Neutrophil (primary cell): ENCODE results near the gene RAB36.

Source experiments
- H3K27ac ChIP-seq: fragments of 200-600 bp; sonication (generic); 2 replicates; pipeline ENCODE4 v1.5.1; 2016; ENCODE audit warnings: mild to moderate bottlenecking, moderate library complexity
- H3K27me3 ChIP-seq: fragments of 200-600 bp; sonication (generic); 2 replicates; pipeline ENCODE4 v1.6.0; 2016; ENCODE audit warnings: mild to moderate bottlenecking
- H3K36me3 ChIP-seq: fragments of 200-600 bp; sonication (generic); 2 replicates; pipeline ENCODE4 v1.5.1; 2017
- H3K4me1 ChIP-seq, 2 experiments: fragments of 200-600 bp in 1 of 2; sonication (generic) in 1 of 2; 1 replicate in 1 of 2; 2 replicates in 1 of 2; pipeline versions ENCODE4 v1.5.1 to v1.6.1; 2013 to 2016; ENCODE audit warnings: low read depth in 1 of 2, low read length in 1 of 2, mild to moderate bottlenecking in 1 of 2, moderate library complexity in 1 of 2; ENCODE audit not compliant: control insufficient read depth in 1 of 2, insufficient read depth in 1 of 2
- H3K4me3 ChIP-seq, 2 experiments: fragments of 200-600 bp in 1 of 2; sonication (generic) in 1 of 2; 1 replicate in 1 of 2; 2 replicates in 1 of 2; pipeline ENCODE4 v1.5.1; 2013 to 2016; ENCODE audit warnings: low read depth in 1 of 2, low read length in 1 of 2, mild to moderate bottlenecking in 1 of 2, moderate library complexity in 1 of 2
- H3K9me3 ChIP-seq: fragments of 200-600 bp; sonication (generic); 2 replicates; pipeline ENCODE4 v1.5.1; 2016
- TF ChIP-seq, protein P1 (sequence below): fragments of 200-600 bp; sonication (generic); IDR thresholded peaks from 2 replicates; pipeline ENCODE4 v1.5.1; 2016; ENCODE audit warnings: antibody characterized with exemption

The RAB36 gene

DNA sequence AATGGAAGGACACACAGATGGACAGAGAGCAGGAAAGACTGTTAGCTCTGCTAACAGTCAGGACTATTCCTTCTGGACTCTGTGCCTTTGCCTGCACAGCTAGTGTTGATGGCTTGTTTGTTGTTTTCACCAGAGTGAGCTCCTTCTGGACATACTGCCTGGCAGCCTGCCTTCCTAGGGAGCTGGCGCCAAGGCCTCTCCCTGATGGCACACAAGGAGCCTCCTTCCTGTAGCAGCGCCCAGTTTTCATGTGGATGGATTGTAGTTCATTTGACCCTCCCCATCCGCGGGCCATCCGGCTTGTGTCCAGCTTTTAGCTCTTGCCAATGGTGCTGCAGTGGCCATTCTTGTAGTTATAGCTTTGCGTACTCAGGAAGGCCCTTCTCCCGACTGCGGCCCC, 18.4 kb downstream of the RAB36 start:
- H3K4me3 ChIP-seq, result no peak overlapping the region
- TF ChIP-seq, protein P1, sequence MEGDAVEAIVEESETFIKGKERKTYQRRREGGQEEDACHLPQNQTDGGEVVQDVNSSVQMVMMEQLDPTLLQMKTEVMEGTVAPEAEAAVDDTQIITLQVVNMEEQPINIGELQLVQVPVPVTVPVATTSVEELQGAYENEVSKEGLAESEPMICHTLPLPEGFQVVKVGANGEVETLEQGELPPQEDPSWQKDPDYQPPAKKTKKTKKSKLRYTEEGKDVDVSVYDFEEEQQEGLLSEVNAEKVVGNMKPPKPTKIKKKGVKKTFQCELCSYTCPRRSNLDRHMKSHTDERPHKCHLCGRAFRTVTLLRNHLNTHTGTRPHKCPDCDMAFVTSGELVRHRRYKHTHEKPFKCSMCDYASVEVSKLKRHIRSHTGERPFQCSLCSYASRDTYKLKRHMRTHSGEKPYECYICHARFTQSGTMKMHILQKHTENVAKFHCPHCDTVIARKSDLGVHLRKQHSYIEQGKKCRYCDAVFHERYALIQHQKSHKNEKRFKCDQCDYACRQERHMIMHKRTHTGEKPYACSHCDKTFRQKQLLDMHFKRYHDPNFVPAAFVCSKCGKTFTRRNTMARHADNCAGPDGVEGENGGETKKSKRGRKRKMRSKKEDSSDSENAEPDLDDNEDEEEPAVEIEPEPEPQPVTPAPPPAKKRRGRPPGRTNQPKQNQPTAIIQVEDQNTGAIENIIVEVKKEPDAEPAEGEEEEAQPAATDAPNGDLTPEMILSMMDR, result no peak
- peaks cover 10 to 12% of the 10 kb centered on the region in 2 experiments for H3K4me1 ChIP-seq
- no peaks in the 10 kb centered on the region for H3K36me3 ChIP-seq
- H3K27ac ChIP-seq, result no peak overlapping the region
- no peaks in the 10 kb centered on the region for H3K27me3 ChIP-seq
- no peaks in the 10 kb centered on the region for H3K9me3 ChIP-seq

DNA sequence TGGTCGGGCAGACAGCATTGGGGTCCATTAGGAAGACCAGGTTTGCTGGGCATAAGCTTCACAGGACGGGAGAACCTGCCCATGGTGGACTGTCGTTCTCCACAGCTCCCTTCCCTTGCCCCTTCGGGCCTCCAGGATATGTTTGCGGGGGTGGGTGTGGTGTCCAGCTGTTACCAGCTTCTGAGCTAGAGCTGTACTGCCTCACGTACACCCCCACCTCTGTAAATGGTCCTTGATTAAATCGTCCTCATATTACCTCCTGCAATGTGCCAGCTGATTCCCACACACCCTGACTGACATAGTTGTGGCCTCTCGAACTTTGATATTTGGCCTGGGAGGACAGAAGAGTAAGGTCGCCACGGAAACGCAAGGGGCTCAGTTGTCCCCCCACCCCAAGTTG, 18.8 kb downstream of the RAB36 start:
- Histone ChIP-seq H3K4me1 (peaks cover 5 to 7% of the 10 kb centered on the region in 2 experiments), H3K36me3 (no peaks in the 10 kb centered on the region), H3K4me3 (no peak overlapping the region), H3K27ac (no peak overlapping the region), H3K27me3 (no peaks in the 10 kb centered on the region), H3K9me3 (no peaks in the 10 kb centered on the region)
- TF ChIP-seq, protein P1, result no peak

DNA sequence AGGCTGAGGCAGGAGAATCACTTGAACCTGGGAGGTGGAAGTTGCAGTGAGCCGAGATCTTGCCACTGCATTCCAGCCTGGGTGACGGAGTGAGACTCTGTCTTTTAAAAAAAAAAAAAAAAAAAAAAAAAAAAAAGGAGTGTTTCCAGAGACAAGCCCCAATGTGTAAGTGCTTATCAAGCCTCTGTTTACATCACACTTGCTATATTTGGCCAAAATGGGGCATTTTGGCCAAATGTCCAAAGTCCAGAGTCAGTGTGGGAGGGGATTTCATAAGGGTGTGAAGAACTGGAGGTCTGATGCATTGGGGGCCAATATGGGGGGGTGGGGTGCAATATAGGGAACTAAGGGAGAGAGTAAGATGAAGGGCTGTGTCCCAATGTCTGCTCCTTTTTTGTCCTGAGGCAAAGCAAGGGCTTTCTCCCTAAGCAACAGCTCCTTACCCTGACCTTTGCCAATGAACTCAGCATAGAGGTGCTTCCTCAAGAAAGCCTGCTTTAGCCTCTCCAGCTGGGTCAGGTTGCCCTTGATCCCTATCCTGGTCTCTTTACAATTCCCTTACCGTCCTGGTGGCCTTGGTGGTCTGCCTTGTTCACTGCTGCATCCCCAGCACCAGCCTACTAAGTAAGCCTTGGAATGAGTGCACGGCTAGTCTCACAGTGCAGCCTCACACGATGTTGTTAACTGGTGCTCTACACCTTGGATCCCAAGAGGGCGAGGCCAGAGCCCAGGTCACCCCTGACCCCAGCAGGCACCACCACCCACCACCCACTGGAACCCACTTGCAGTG, 21.0 kb downstream of the RAB36 start:
- H3K27ac ChIP-seq, result no peak overlapping the region

DNA sequence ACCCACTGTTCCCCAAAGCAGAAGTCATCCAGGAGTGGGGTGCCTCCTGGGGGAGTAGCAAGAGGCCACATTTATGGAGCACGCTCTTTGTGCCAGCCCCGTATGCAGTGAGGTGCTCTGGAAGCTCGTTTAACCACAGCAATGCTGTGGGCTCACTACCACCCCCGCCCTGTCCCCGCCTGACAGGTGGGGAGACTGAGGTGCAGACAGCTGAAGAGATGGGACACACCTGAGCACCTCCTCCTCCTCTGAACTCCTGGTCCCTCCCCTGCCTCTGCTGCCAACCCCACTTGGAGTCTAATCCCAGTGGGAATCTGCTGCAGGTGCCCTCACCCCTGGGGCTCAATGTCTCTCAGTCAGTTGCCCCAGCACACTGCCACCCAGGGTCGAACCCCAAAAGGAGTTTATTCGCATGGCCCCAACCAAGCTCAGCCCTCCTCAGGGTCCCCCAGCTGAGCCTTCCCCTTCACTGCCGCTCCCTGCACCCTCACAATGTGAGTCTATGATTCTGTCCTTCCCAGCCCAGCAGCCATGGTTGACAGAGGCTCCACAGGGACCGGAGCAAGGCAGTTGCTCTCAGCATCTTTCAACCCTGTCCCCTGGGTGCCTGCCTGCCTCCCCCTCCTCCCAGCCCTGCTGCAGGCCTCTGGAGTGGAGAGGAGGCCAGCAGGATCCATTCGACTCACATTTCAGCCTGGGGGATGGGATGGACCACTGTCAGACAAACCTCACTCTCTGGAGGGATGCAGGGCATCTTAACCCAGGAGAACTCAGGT, 21.8 kb downstream of the RAB36 start:
- TF ChIP-seq, protein P1, result no peak

More for the DNA sequence above, 21.0 kb downstream of the RAB36 start:
- no peaks in the 10 kb centered on the region for H3K4me1 ChIP-seq
- H3K36me3 ChIP-seq, result no peaks in the 10 kb centered on the region
- H3K27me3 ChIP-seq, result no peaks in the 10 kb centered on the region
- TF ChIP-seq, protein P1, result no peak
- no peak overlapping the region for H3K4me3 ChIP-seq
- H3K9me3 ChIP-seq, result no peaks in the 10 kb centered on the region

DNA sequence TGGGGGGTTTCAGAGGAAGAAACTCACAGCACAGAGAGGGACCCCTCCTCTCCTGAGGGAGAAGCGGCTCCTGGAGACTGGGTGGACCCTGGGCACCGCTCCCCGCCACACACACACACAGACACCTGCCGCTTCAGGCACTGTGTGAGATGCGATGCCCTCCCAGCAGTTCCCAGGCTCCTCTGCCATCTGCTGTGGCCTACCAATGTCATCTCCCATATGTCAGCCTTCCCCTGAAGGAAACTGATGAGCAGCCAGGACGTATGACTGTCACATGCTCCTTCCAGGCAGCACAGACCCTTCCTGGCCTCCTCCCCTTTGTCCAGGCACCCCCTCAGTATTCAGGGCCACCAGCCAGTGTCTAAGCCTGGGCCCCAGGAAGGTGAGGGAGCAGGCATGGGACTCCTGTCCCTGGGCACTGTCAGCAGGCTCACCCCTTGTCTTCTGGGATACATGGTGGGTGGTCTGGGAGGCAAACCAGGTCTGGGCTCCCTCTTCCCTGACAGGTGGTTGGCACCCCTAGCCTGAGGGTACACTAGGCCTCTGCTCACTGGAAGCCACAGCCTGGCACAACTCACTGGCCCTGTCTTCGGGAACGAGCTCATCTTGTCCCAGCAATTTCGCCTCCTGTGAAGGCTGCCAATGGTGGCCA, 23.2 kb downstream of the RAB36 start:
- Histone ChIP-seq H3K4me3 (no peak overlapping the region), H3K4me1 (no peaks in the 10 kb centered on the region), H3K27ac (no peak overlapping the region), H3K9me3 (no peaks in the 10 kb centered on the region), H3K36me3 (no peaks in the 10 kb centered on the region), H3K27me3 (no peaks in the 10 kb centered on the region)
- TF ChIP-seq, protein P1, result no peak

More for the DNA sequence above, 21.8 kb downstream of the RAB36 start:
- H3K4me3 ChIP-seq, result no peak overlapping the region
- H3K9me3 ChIP-seq, result no peaks in the 10 kb centered on the region
- H3K27me3 ChIP-seq, result no peaks in the 10 kb centered on the region
- H3K36me3 ChIP-seq, result no peaks in the 10 kb centered on the region
- H3K4me1 ChIP-seq, result no peaks in the 10 kb centered on the region
- no peak overlapping the region for H3K27ac ChIP-seq
